OCI-LY3 (cell line): Measurements from ENCODE around the gene SLC2A6.

Source experiments
- H2AFZ ChIP-seq: fragments of 200-600, 300-600 bp; shearing (Covaris generic); 2 replicates; pipeline ENCODE4 v1.6.0; 2014; ENCODE audit warnings: antibody characterized with exemption, low read depth, low read length
- H3K27ac ChIP-seq: fragments of 200-600, 300-600 bp; sonication (generic); 2 replicates; pipeline ENCODE4 v1.5.1; 2014; ENCODE audit warnings: mild to moderate bottlenecking, low read length, moderate library complexity, mixed read lengths
- H3K27me3 ChIP-seq: fragments of 200-600, 300-600 bp; sonication (generic); 2 replicates; pipeline ENCODE4 v1.6.1; 2014; ENCODE audit warnings: low read depth, low read length, mixed read lengths
- H3K36me3 ChIP-seq: fragments of 200-600, 300-600 bp; sonication (generic); replicated peaks from 2 replicates; pipeline ENCODE3; 2014; ENCODE audit warnings: low read depth, low read length, mixed read lengths
- H3K4me1 ChIP-seq: fragments of 300-600, 200-600 bp; sonication (generic); 2 replicates; pipeline ENCODE4 v1.6.1; 2014; ENCODE audit warnings: low read length, mixed read lengths
- H3K4me2 ChIP-seq: fragments of 200-600, 300-600 bp; sonication (generic); 2 replicates; pipeline ENCODE4 v1.6.1; 2014; ENCODE audit warnings: low read length, mixed read lengths
- H3K4me3 ChIP-seq: fragments of 300-600, 200-600 bp; sonication (generic); 2 replicates; pipeline ENCODE4 v1.5.1; 2014; ENCODE audit warnings: antibody characterized with exemption, mild to moderate bottlenecking, low read length, moderate library complexity
- H3K79me2 ChIP-seq: fragments of 300-600, 200-600 bp; shearing (Covaris generic); 2 replicates; pipeline ENCODE4 v1.6.1; 2014; ENCODE audit warnings: mild to moderate bottlenecking, low read length, mixed read lengths
- H3K9ac ChIP-seq: fragments of 300-600, 200-600 bp; shearing (Covaris generic); 2 replicates; pipeline ENCODE4 v1.6.0; 2014; ENCODE audit warnings: mild to moderate bottlenecking, low read length, moderate library complexity
- H3K9me3 ChIP-seq: fragments of 200-600, 300-600 bp; shearing (Covaris generic); 2 replicates; pipeline ENCODE4 v1.6.1; 2014; ENCODE audit warnings: low read length, mixed read lengths; ENCODE audit not compliant: insufficient read depth
- H4K20me1 ChIP-seq: fragments of 200-600, 300-600 bp; sonication (generic); 2 replicates; pipeline ENCODE4 v1.6.1; 2016; ENCODE audit warnings: low read length, mixed read lengths; ENCODE audit not compliant: insufficient read depth
- CTCF ChIP-seq: fragments of 200-600, 300-600 bp; sonication (generic); IDR thresholded peaks from 2 replicates; pipeline ENCODE4 v1.5.1; 2014; ENCODE audit warnings: antibody characterized with exemption, low read length, low read depth
- EZH2phosphoT487 ChIP-seq: fragments of 200-600 bp; shearing (Covaris generic); IDR thresholded peaks from 2 replicates; pipeline ENCODE4 v1.6.1; 2018; ENCODE audit warnings: antibody characterized with exemption, mixed run types, low read depth

Gene SLC2A6

DNA sequence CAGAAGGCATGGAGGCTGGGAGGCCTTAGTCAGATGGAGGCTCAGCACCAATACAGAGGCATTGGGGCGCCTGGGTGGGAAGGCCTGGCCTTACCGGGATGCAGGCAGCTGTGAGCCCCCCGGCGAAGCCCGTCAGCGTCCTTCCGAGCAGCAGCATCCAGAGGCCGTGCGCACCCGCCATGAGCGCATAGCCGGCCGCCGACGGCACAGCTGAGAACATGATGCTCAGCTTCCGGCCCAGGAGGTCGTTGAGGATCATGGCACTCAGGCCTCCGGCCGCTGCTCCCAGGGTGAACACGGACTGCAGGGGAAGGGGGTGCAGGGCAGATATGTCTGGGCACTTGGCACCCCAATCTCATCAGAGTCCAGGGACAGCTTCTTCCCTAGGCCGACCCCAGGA is 2.0 kb downstream of the SLC2A6 start:
- Histone ChIP-seq H2AFZ (no peak overlapping the region), H3K79me2 (peaks cover 16% of the 10 kb centered on the region), H3K4me3 (0 out of 2 replicates have a peak overlapping the region, but pooled peaks have one; percentile 92), H3K9me3 (no peaks in the 10 kb centered on the region), H3K27ac (no peak overlapping the region), H4K20me1 (peaks cover 9% of the 10 kb centered on the region), H3K9ac (no peak overlapping the region), H3K36me3 (peaks cover 23% of the 10 kb centered on the region), H3K4me2 (peak overlapping the region; percentile 100), H3K27me3 (no peaks in the 10 kb centered on the region), H3K4me1 (peaks cover 40% of the 10 kb centered on the region)
- TF ChIP-seq EZH2phosphoT487 (no peak), CTCF (no peak)

DNA sequence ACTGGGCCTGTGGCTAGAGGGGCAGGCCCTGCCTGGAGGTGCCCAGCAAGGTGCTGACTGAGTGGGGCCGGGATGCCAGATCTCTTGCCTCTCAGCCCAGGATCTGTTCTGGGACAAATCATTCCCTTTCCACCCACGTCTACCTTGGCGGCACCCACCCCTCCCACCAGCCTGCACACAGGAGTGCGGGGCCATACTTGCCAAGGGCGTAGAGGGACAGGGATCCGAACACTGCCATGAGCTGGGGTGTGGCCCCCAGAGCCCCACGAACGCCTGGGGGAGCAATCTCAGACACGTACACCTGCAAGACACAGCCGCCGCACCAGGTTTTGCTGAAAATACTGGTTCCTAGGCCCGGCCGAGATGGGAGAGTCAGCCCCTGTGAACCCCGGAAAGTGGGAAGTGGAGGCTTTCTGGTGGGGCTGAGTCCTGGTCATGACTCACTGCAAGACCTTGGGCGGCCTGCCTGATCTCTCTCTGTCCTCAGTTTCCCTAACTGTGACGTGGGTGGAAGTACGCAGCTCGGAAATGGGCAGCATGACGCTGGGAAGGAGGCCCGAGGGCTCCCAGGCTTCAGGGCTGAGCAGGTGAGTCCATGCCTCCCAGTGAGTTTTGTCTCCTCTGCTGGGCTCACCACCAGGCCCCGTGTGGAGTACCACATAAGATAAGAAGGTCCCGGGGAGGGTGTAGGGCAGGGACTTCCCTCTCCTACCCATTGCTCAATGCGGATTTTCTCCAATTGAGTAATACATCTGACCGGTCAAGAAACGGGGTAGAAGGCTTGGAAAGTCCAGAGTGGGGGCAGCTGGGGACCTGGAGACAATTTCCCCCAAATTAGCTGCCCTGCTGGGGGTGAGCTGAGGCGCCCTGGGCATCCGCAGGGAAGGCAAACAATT is 2.6 kb downstream of the SLC2A6 start:
- Histone ChIP-seq H3K4me3 (no peak overlapping the region), H3K9me3 (no peaks in the 10 kb centered on the region), H3K36me3 (peaks cover 27% of the 10 kb centered on the region), H3K27me3 (no peaks in the 10 kb centered on the region), H3K9ac (no peak overlapping the region), H4K20me1 (peaks cover 9% of the 10 kb centered on the region), H2AFZ (no peak overlapping the region), H3K79me2 (peaks cover 16% of the 10 kb centered on the region), H3K4me2 (peak overlapping the region; percentile 100), H3K4me1 (peaks cover 40% of the 10 kb centered on the region), H3K27ac (no peak overlapping the region)
- no peak for TF ChIP-seq EZH2phosphoT487

- TF ChIP-seq CTCF = no peak
- TF ChIP-seq EZH2phosphoT487 = no peak
- Histone ChIP-seq H3K27ac (no peak overlapping the region), H4K20me1 (peaks cover 9% of the 10 kb centered on the region), H3K27me3 (no peaks in the 10 kb centered on the region), H3K4me1 (peaks cover 40% of the 10 kb centered on the region), H3K36me3 (peaks cover 27% of the 10 kb centered on the region), H3K4me2 (no peak overlapping the region), H3K79me2 (peaks cover 16% of the 10 kb centered on the region), H3K9ac (no peak overlapping the region), H3K9me3 (no peaks in the 10 kb centered on the region), H2AFZ (no peak overlapping the region), H3K4me3 (no peak overlapping the region)
Measured at GRCh38 chr9:133475292-133476012, 3.4 kb downstream of the SLC2A6 start.

DNA sequence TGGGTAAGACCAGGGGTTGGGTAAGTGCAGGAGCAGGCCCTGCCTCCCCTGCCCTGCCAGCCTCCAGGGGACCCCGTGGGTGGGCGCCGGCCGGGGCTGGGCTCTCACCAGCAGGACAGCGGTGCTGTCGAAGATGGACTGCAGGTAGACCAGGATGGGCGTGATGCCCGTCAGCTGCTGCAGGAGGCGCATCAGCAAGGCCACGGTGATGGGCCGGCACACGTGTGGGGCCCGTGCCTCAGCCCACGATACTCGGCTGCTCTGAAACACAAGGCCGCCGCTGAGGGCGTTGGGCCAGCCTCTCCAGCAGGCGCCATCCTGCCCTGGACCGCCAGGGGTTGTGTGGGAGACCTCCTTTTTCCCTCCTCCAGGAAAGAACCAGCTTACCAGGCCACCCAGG is 4.0 kb downstream of the SLC2A6 start:
- Histone ChIP-seq H3K27me3 (no peaks in the 10 kb centered on the region), H3K9ac (no peak overlapping the region), H3K4me2 (no peak overlapping the region), H3K36me3 (peaks cover 27% of the 10 kb centered on the region), H3K27ac (no peak overlapping the region), H4K20me1 (peaks cover 9% of the 10 kb centered on the region), H3K4me1 (peaks cover 40% of the 10 kb centered on the region), H3K79me2 (peaks cover 16% of the 10 kb centered on the region), H3K9me3 (no peaks in the 10 kb centered on the region), H3K4me3 (no peak overlapping the region), H2AFZ (no peak overlapping the region)
- TF ChIP-seq EZH2phosphoT487 = no peak
- no peak for TF ChIP-seq CTCF
